NCI-H1105 treated with DMSO at 0.1 percent for 48 hours (cell line): ENCODE results near the gene CLDN6.
A peak's percentile ranks its signal among the peaks of the same experiment; 100 is the strongest.

ENCODE experiments used
- DNase-seq: peaks from one replicate; lab custom pipeline; 2025; lab: John Stamatoyannopoulos, UW

CLDN6 gene

DNA sequence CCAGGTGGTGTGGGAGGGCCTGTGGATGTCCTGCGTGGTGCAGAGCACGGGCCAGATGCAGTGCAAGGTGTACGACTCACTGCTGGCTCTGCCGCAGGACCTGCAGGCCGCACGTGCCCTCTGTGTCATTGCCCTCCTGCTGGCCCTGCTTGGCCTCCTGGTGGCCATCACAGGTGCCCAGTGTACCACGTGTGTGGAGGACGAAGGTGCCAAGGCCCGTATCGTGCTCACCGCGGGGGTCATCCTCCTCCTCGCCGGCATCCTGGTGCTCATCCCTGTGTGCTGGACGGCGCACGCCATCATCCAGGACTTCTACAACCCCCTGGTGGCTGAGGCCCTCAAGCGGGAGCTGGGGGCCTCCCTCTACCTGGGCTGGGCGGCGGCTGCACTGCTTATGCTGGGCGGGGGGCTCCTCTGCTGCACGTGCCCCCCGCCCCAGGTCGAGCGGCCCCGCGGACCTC lies 4.5 kb downstream of the CLDN6 start:
- no peak for DNase-seq

DNA sequence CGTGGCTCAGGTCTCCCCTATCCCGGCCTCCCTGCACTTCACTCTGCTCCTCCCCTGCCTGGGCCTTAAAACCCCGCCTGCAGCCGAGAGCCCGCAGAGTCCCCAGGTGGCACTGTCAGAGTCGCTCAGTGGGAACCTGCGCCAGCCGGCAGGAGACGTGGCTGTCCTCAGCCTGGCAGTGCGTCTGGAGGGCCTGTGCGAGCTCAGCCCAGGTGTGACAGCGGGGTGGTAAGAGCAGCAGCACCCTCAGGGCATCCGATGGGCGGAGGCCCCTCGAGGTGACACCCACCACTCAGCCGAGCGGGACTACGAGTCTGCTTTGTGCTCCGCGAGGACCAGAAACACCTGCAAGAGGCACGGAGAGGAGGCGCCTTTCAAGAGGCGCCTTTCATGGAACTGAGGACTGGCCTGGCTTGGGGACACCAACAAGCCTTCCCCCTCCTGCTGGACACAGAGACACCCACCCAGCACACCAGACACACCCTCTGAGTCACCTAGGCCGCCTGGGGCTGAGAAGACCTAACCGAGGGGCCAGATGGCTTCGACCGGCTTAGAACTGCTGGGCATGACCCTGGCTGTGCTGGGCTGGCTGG lies 5.1 kb downstream of the CLDN6 start, which contains the start of gene CLDN9:
CLDN9 (plus strand) TSS at position 96 of the 593 bp plus-strand sequence; CDS start at position 536, 440 bp downstream.
- DNase-seq, result peak; percentile 77

DNA sequence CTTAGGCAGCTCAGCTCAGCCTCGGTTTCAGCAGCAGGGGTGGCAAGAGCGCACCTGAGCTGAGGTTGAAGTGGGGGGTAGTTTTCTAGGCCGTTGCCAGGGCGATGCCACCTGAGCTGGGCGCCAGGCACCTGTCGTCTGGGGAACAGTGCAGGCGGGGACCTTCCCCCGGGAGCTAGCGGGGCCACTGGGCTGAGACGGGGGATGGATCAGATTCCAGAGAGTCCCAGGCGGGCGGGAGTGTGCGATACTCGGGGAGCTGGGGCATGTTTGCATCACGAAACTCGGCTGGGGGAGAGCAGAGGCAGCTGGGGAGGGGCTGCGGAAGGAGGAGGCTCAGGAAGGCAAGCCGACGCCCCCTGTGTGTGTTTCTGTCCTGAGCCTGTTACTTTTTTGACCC lies 5.7 kb downstream of the CLDN6 start:
- DNase-seq, result peak; percentile 80

DNA sequence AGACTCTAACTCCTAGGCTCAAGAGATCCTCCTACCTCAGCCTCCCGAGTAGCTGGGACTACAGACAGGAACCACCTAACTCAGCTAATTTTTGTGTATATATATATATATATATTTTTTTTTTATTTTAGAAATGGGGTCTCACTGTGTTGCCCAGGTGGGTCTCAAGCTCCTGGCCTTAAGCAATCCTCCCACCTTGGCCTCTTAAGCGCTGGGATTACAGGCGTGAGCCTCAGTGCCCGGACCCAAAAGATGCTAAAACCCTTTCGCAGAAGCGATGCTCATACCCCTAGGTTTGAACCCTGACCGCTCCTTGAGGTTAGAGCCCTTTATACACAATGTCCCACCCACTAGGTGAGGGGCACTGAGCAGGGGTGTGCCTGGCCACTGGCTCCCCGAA lies 7.5 kb downstream of the CLDN6 start:
- DNase-seq, result no peak

DNA sequence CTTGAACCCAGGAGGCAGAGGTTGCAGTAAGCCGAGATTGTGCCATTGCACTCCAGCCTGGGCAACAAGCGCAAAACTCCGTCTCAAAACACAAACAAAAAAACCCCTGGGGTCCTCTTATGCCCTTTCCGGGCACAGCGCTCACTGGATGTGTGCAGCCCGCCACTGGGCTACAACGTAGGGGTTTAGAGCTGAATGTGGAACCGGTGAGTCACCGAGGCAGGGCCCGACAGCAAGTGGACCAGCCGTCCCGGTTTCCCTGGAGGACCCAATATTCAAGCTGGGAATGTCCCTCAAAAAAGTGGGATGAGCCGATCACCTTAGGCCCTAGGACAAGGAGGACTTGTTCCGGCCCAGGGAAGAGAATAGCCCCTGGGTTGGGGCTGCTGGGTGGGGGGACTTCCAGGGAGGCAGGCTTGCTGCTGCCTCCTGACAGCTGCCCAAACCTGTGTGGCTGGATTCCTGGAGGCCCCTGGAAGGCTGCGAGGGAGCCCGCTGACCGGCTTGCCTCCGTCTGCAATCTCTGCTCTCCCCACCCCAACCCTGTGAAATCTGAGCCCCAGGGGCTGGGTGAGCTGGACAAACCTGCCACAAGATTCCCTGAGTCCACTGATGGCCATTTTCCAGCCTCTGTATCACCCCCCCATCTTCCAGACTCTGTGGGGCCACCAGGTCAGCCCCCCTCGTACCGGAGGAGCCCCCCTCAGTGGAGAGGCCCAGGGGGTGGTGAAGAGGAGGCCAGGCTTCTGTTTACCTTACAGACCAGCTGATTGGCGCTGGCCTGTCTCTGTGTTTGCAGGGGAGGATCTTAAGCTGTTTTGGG lies 8.2 kb downstream of the CLDN6 start:
- DNase-seq, result no peak

DNA sequence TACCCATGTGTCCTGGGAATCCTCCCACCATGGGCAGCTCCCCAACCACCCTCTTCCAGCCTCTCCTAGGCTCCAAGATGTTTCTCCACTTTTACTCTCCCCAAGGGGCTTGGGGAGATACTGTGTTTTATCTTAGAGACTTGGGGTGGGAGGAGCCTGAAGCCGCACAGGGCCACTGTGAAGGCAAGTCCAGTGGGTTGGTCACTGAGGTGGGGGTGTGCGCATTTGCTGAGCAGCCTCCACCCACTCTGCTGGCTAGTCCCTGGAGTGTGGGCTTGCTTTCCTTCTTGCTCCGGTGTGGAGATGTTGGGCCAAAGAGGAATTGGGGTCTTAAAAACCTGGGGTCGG lies 9.3 kb downstream of the CLDN6 start:
- DNase-seq, result no peak

DNA sequence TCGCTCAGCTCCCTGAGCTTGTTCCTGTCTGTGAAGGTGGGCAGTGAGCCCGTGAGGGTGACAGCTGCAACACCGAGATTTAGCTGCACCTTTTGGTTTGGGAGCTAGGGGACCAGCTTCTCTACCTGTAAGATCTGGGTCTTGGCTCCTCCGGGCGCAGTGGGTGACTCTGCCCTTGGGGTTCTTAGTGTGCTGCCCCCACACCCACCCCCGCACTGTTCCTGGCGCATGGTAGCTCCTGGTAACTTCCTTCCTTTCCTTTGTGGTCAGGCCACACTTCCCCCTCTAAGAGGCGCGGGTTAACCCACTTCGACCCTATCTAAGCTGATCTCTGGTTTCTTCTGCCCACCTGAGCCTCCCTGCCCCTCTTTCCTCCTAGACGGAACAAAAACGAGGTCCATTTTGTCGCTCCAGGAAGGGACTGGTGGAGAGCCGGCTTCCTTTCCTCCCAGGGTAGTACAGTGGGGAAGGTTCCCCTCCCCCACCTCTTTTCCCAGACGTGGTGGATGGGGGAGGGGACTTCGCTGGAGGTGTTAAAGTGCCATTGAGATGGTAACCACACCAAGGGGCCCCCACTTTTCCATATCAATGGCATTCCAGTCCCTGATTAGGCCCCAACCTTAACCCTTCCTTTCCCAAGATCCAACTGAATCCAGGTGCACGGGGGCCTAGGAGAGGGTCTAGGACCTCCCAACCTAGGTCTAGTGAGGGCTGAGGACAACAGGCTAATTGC lies 9.9 kb downstream of the CLDN6 start:
- no peak for DNase-seq

DNA sequence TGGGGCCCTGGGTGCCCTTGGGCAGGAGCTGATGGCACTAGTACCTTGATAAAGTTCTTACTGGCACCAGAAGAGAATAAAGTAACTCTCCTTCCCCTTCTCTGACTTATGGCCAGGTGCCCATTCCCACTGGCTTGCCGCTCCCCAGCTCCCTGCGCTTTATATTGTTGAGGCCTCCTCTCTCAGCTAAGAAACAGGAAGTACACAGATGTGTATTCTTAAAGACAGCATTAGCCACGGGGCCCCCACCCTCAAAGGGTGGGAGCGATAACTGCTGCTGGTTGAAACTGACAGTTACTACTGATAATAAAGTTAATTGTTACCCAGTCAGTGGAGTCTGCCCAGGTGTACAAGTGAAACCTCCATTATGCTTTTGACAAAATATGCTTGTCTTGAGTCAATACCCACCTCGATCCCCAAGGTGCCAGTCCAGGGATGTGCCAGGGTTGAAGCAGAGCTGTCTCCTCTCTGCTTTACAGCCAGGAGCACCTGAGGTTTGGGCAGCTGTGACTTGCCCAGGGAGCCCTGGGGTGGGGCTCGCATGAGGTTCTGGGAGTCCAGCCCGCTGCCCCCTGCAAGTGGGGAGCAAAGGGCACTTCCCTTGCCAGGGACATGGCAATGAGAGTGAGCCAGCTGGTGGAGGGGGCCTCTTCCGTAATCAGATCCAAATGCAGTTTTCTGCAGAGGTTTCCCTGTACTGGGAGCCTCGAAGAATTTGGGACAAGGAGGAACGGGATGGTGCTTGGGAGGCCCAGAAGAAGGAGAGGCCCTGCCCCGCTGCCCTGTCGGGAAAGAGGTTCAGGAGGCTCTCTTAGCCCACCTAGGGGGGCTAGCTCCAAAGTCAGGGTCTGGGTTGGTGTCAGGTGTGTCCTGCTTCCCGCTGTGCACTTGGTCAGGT lies 10.7 kb downstream of the CLDN6 start:
- no peak for DNase-seq

DNA sequence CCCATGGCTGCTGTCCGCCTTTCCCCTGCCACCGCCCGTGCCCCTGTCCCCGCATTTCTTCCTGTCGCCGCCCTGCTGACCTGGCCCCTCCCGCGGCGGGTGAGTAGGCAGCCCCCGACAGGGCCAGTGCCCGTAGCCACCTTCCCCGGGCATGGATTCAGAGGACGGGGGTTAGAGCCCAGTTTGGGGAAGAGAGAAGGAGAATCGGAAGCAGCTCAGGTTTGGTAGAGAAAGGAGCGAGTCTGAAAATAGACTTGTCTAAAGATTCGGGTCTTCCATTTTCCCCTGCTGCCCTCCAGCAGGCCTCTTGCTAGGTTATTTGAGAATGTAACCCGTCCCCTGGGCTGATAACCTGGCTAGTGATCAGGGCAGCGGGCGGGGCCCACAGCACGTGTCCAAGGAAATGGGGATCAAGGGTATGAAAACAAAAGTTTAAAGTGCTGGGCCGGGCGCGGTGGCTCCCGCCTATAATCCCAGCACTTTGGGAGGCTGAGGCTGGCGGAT lies 13.2 kb downstream of the CLDN6 start:
- no peak for DNase-seq

DNA sequence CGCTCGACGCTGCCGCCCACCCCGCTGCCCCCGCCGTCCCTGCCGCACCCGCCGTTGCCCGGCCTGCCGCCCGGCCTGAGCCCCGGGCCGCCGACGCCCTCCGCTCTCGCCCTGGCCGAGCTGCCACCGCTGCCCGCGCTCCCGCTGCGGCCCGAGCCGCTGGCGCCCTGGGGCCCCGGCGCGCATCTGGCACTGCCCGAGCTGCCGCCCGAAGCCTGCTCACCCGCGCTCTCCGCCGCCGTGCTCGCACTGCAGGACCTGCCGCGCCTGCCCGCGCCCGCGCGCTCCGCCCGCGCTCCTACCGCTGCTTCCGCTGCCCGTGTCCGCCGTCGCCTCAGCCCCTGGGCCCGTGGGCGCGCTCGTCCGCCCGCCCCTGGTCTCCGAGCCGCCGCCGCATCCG lies 13.7 kb downstream of the CLDN6 start:
- DNase-seq, result no peak

DNA sequence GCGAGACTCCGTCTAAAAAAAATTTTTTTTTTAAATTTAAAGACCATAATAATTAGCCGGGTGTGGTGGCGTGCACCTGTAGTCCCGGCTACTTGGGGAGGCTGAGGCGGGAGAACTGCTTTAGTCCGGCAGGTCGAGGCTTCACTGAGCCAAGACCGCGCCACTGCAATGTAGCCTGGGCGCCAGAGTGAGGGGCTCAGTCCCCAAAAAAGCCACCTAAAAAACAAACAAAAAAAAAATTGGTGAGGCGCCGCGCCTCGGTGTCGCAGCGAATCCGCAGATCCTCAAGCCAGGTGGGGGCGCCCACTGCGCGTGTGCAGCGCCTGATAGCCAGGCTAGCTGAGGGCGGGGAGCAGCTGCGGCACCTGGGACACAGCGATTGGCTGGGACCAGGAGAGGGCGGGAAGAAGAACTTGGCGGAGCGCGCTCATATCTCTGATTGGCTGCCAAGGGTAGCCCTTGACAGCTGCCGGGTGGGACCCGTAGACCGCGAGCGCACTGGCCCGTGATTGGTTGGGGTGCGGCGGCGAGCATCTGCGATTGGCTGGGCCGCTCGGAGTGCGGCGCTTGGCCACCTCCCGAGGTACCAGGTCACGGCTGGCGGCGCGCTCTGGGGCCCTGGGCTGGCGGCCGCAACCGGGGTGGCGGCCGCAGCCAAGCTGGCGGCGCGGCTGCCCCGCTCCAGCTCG lies 14.3 kb downstream of the CLDN6 start:
- DNase-seq, result peak; percentile 91

DNA sequence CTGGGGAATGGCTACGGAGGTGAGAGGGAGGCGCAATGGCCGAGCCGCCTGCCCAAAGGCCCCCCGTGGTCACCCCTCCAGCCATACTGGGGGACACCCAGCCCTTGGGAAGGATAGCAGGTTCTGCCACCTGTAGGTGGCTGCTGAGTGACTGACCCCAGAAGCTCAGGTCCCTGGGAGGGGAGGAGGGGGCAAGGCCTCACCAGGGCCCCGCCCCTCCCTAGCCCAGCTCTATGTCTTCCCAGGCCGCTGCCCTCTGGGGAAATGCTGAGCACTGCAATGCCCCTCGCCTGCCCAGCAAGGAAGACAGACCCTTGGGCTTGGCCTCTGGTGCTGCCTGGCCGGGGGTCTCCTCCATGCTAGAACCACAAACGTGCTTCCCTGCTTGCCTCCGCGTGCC lies 16.7 kb downstream of the CLDN6 start:
- DNase-seq, result no peak

DNA sequence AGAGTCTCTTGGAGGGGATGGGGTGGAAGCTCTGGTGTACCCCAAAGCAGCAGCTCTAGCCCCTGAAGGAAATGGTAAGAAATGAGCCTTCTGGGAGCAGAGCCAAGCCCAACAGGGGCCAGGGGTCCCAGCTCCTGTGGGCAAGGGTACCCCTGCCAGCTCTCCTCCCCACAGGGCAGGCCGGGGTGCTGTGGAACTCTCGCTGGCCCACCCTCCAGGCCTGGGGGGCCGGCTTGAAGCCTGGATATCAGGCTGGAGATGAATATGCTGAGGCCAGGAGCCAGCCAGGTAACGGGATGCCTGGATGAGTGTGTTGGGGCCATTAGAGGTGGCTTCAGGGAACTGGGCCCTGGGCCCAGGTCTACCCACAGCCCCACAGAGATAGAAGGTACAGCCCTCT lies 17.4 kb downstream of the CLDN6 start:
- no peak for DNase-seq

DNA sequence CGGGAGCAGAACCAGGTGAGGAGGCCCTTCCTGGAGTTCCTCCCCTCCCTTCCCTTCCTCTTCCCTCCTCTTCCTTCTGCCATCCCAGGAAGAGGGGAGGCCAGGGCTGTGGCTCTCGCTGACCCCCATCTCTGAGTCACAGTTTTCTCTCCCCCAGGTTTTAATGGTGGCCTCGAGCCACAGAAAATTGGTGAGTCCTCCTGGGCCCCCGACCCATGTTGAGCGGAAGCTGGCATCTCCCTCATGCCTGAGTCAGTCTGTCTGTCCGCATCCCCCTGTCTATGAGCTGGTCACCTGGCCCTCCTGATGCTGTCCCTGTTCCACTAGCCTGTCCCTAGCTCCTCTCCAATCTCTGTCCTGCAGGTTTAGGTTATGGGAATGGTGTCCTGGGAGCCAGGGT lies 18.1 kb downstream of the CLDN6 start:
- no peak for DNase-seq

DNA sequence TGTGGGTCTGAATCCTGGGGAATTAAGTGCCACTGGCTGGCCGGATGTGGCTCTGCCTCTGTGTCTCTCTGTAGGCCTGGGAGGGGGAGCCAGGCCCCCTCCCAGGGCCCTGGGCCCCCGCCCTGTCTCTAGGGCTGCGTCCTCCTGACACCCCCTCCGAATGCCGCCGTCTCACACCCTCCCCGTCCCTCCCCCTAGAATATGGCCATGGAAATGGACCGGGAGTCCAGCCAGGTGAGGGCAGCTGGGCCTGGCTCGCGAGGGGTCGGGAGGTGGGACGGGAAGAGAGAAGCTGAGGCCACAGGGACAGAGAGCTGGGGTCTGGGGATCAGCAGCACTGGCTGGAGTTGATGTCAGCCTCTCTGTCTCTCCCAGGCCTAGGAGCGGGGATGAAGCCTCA lies 21.7 kb downstream of the CLDN6 start:
- no peak for DNase-seq

DNA sequence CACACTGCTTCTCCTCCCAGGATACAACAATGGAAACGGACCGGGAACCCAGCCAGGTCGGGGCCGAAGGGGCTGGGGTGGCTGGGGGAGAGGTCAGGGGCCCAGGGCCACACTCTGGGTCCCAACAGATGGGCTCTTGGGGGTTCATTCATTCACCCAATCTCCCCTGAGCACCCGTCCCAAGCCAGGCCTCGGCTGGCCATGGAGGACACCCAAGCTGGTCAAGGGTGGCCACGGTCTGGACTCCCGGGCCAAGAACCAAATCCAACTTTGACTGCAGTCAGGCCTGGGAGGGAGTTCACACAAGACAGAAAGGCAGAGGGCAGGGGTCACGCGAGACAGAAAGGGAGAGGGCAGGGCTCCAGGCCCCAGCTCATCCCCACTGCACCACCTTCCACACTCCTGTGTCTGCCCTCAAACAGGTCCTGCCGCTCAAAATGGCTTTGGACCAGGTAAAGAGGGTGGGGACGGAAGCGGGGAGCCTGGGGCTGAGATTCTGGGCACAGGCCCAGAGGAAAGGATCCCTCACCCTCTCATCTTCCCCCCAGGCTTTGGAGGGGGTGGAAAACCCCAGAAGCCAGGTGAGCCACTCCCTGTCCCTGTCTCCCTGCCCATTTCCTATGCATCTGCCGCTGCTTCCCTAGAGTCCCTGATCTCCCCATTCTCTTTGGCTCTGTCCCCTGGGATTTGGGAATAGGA lies 25.5 kb downstream of the CLDN6 start:
- no peak for DNase-seq

DNA sequence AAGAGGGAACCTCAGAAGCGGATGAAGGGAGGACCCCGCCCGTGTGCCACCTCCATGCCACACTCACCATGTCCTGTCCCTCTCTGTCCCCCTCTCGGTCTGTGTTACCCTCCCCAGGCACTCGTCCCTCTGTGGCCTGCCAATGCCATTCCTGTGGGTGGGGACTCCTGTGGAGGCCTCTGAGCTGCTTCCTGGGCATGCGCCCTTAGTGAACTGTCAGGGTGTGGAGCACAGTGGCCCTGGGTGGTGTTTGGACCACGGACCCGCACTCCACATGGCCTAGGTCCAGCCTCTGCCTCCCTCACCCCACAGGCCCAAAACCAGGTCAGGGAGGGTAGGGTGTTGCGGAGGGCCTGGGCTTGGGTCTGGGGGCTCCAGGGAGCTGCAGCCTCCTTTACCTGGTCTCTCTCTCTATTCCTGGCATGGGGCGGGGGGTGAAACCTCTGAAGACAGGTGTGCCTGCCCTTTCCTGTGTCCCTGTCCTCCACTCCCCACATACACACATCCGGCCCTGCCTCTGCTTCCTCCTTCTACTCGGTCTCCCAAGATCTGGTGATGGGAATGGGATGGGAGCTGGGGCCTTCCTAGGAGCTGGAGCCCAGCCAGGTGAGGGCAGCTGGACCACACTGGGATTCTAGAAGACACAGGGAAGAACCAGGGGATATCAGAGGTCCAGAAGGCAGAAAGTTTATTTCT lies 26.3 kb downstream of the CLDN6 start:
- no peak for DNase-seq

DNA sequence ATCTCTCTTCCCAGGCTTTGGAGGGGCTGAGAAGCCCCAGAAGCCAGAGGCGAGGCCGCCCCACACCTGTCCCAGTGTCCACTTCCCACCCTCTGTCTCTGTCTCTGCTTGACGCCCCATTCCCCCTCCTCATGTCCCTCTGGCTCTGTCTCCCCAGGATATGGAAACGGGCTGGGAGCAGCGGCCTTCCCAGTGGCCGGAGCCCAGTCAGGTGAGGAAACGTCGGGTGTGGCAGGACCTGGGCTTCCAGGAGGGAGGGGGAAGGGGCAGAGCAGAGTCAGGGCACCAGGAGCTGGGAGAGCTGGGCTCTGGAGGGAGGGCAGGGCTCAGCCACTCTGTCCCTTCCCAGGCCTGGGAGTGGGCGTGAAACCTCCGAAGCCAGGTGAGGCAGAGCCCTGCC lies 27.1 kb downstream of the CLDN6 start:
- DNase-seq, result no peak

DNA sequence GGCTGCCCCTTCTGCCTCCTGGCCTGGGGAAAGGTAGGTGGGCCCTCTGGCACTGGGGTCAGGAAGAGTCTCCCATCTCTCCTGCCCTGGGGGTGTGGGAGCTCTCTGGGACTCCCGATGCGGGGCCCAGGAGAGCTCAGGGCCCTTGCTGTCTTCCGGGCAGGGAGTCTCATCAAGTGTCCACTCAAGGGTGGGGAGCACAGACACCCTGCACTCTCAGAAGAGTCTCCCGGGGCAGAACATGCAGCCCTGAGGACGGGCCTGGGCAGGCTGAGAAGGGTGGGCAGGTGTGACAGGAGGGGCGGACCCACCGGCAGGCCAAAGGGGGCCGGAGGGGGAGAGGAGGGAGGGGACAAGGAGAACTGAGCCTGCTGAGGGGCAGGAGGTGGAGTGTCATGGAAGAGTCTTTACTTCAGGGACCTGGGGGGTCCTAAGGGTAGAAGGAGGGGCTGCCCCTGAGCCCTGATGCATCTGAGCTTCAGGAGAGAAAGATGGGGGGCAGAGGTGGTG lies 29.3 kb downstream of the CLDN6 start:
- DNase-seq, result no peak

DNA sequence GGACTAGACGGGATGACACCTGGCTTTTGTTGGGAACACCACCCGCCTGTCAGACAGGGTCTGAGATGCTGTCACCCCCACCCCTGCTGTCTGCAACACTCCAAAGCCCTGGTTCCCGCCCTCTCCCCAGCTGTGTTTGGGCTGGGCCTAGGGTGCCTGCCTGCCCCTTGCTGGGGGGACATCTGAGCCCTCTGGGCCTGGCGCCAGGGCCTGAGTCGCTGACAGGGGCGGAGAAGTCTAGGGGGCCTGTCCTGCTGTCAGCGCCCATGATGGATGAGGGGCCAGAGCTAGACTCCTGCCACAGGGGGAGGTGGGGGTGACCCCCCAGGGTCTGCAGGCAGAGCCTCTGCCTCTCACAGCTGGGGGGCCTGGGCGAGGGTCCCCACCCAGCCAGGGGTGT lies 30.1 kb downstream of the CLDN6 start:
- DNase-seq, result no peak
